Measurements from ENCODE around the gene PDCD2L.
"Not testable (repeated sequence)": the region's sequence is repeated elsewhere in the genome, so short reads cannot be mapped to it uniquely, and the experiment has no call there.

PDCD2L gene

DNA sequence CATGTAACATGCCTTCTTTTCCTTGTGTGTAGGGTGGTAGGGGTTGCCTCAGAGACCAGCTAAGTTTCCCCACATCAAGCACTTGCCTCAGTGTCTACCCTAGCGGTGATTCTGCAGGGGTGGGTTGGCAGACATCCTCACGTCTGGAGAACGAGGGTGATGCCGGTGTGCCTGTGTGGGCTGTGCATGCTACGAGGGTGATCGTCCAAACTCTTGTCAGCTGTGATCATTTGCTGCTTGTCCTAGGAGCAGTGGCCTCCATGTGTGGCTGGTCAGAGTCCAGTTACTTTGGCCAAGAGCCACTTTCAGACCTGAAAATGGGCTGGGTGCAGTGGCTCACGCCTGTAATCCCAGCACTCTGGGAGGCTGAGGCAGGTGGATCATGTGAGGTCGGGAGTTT is 34.1 kb upstream of the PDCD2L start:
- H3K4me3 ChIP-seq (ENCODE audit: low read length) = no peak overlapping the region
- no peak for DNase-seq (ENCODE audit: low read depth, low spot score)

GRCh38 chr19:34370983-34371382 is 33.2 kb upstream of the PDCD2L start:
- H3K4me3 ChIP-seq (ENCODE audit: low read length) = no peak overlapping the region
- no peak for DNase-seq (ENCODE audit: low read depth, low spot score)

- DNase-seq (ENCODE audit: low read depth, low spot score) = no peak
- no peak overlapping the region for H3K4me3 ChIP-seq (ENCODE audit: low read length)
Observed at GRCh38 chr19:34373601-34374288, 30.5 kb upstream of the PDCD2L start.

DNA sequence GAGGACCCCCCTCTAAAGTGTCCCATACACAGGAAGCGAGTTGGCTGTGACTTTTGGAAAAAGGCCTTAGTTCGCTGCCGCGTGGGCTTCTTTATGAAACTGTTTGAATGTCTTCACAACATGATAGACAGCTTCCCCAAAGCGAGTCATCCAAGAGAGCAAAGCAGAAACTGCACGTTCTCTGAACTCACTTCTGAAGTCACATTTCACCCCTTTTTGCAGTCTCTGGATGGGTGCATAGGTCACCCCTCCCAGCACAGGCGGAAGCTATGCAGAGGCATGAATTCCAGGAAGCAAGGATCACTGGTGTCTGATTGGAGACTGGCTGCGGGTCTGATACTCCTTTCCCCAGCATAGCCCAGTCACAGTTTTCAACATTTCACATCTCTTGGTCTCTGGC is 28.6 kb upstream of the PDCD2L start:
- no peak overlapping the region for H3K4me3 ChIP-seq (ENCODE audit: low read length)
- DNase-seq (ENCODE audit: low read depth, low spot score) = no peak

GRCh38 chr19:34380639-34381241 is 23.5 kb upstream of the PDCD2L start:
- no peak for DNase-seq (ENCODE audit: low read depth, low spot score)
- H3K4me3 ChIP-seq (ENCODE audit: low read length) = no peak overlapping the region

DNA sequence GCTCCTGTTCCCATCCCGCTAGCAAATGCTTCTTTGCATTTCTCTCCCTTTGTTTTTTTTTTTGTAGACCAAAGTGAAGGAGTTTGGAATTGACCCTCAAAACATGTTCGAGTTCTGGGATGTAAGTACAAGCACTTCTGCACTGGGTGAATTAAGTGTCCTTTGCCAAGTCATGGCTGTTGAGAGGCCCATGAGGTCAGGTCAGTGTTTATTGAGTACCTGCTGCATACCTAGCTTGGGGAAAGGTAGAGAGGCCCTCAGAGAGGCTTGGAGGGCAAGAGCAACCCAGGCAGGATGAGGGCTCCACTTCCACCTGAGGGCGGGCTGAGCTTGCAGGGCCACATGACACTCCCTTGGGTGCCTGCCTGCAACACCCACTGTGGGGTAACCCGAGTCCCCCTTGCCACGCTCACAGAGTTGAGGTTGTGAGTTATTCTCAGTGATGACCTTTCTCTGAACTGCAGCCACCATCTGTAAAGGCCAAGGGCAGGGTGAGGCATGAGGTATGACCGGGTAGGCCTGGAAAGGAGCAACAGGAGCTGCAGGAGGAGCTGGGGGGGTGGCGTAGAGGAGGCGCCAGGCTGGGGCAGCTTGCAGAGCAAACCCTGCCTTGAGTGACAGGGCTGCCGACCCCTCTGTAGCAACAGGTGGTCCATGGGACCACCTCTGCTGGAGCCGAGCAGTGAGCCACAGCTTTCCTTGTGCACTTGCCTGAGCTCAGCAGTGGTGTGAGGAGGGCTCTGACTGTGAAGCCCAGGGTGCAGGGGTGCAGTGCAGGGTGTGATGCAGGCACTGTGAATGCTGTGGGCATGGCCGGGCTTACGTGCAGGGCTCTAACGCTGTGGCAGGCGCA is 22.6 kb upstream of the PDCD2L start:
- no peak for DNase-seq (ENCODE audit: low read depth, low spot score)
- no peak overlapping the region for H3K4me3 ChIP-seq (ENCODE audit: low read length)

DNA sequence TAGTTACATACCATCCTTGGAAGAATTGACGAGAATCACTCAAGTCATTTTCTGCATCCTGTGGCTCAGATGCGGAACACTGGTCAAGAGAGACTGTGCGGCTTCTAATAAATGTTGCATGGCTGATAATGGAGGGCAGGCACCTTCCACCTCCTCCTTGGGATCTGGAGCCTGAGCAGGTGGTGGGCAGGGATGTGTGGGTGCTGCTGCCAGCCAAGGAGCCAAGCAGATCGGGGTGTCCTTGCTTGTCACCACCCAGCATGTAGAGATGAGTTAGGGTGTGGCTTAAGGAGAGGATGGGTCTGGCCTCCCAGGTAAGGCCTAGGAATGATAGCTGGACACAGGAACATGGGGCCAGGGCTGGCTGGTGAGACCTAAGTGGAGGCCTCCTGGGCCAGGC is 21.7 kb upstream of the PDCD2L start:
- H3K4me3 ChIP-seq (ENCODE audit: low read length) = no peak overlapping the region
- DNase-seq (ENCODE audit: low read depth, low spot score) = no peak

GRCh38 chr19:34383599-34383998 is 20.6 kb upstream of the PDCD2L start:
- DNase-seq (ENCODE audit: low read depth, low spot score) = no peak
- H3K4me3 ChIP-seq (ENCODE audit: low read length) = no peak overlapping the region

GRCh38 chr19:34386645-34387445 is 17.4 kb upstream of the PDCD2L start:
- DNase-seq (ENCODE audit: low read depth, low spot score) = no peak
- no peak overlapping the region for H3K4me3 ChIP-seq (ENCODE audit: low read length)

DNA sequence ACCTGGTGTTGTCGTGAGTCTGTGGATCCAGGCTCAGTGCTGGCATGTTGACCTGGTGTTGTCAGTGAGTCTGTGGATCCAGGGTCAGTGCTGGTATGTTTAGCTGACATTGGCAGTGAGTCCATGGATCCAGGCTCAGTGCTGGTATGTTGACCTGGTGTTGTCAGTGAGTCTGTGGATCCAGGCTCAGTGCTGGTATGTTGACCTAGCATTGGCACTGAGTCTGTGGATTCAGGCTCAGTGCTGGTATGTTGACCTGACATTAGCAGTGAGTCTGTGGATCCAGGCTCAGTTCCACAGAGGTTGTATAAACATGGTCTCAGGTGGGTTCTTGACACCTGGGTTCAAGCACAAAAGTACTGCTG is 16.8 kb upstream of the PDCD2L start:
- no peak overlapping the region for H3K4me3 ChIP-seq (ENCODE audit: low read length)

DNA sequence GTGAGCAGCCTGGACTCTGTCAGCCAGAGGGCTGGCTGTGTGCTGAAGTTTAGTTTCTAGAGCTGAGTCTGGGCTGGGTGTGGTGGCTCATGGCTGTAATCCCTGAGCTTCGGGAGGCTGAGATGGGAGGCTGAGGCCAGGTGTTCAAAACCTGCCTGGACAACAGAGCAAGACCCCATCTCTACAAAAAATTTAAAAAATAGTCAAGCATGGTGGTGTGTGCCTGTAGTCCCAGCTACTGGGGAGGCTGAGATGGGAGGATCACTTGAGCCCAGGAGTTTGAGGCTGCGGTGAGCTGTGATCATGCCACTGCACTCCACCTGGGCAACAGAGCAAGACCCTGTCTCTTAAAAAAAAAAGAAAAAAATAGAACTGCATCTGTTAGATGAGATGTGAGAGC is 15.5 kb upstream of the PDCD2L start:
- not testable (repeated sequence) for DNase-seq (ENCODE audit: low read depth, low spot score); H3K4me3 ChIP-seq (ENCODE audit: low read length)

More for the DNA sequence above, 16.8 kb upstream of the PDCD2L start:
- DNase-seq (ENCODE audit: low read depth, low spot score) = no peak

DNA sequence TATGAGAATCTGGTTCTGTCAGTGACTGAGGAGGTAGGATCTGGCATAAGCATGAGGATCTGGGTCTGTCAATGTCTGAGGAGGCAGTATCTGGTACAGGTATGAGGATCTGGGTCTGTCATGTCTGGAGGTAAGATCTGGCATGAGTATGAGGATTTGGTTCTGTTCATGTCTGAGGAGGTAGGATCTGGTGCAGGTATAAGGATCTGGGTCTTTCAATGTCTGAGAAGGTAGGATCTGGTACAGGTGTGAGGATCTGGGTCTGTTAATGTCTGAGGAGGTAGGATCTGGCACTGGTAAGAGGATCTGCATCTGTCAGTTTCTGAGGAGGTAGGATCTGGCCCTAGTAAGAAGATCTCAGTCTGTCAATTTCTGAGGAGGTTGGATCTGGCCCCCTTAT is 12.4 kb upstream of the PDCD2L start:
- no peak overlapping the region for H3K4me3 ChIP-seq (ENCODE audit: low read length)
- DNase-seq (ENCODE audit: low read depth, low spot score) = no peak

GRCh38 chr19:34393031-34393430 is 11.2 kb upstream of the PDCD2L start:
- DNase-seq (ENCODE audit: low read depth, low spot score) = no peak
- H3K4me3 ChIP-seq (ENCODE audit: low read length) = no peak overlapping the region

- DNase-seq (ENCODE audit: low read depth, low spot score) = no peak
- no peak overlapping the region for H3K4me3 ChIP-seq (ENCODE audit: low read length)
Observed at GRCh38 chr19:34393629-34394028, 10.6 kb upstream of the PDCD2L start.

DNA sequence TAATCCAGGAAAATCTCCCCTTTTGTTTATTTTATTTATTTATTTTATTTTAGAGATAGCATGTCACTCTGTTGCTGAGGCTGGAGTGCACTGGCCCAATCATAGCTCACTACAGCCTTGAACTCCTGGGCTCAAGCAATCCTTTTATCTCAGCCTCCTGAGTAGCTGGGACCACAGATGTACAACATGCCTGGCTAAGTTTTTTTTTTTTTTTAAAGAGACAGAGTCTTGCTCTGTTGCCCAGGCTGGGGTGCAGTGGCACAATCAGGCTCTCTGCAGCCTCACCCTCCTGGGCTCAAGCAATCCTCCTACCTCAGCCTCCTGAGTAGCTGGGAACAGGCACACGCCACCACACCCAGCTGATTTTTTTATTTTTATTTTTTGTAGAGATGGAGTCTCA is 6.3 kb upstream of the PDCD2L start:
- DNase-seq (ENCODE audit: low read depth, low spot score) = no peak
- H3K4me3 ChIP-seq (ENCODE audit: low read length) = no peak overlapping the region

GRCh38 chr19:34399886-34400285 is 4.3 kb upstream of the PDCD2L start:
- H3K4me3 ChIP-seq (ENCODE audit: low read length) = no peak overlapping the region
- DNase-seq (ENCODE audit: low read depth, low spot score) = no peak

DNA sequence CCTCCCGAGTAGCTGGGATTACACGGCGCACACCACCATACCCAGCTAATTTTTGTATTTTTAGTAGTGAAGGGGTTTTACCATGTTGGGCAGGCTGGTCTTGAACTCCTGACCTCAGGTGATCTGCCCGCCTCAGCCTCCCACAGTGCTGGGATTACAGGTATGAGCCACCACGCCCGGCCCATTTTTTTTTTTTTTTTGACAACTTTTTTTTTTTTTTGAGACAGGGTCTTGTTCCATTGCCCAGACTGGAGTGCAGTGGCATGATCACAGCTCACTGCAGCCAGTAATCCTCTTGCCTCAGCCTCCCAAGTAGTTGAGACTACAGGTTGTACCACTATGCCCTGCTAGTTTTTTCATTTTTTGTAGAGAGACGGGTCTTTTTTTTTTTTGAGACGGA is 3.4 kb upstream of the PDCD2L start:
- DNase-seq (ENCODE audit: low read depth, low spot score); H3K4me3 ChIP-seq (ENCODE audit: low read length): not testable (repeated sequence)

GRCh38 chr19:34402074-34402600 is 2.1 kb upstream of the PDCD2L start:
- no peak overlapping the region for H3K4me3 ChIP-seq (ENCODE audit: low read length)
- DNase-seq (ENCODE audit: low read depth, low spot score) = no peak

DNA sequence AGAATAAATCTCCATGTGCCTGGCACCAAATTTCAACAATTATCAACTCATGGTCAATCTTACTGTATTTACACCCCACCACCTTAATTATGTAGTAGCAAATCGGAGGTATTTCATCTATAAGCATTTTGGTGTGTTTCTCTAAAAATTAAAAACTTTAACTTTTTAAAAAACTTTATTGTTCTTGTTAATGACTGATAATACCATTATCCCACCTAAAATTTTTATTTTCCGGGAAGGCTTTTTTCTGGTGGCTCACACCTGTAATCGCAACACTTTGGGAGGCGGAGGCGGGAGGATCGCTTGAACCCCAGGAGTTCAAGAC is 453 bp upstream of the PDCD2L start:
- DNase-seq (ENCODE audit: low read depth, low spot score) = no peak
- H3K4me3 ChIP-seq (ENCODE audit: low read length) = peak overlapping the region; percentile 95
